HG02870 (cell line): ENCODE measurements around the gene GPC5.

Experiments
- ATAC-seq: cut with Tn5 transposase; IDR thresholded peaks from one replicate; pipeline ENCODE4 v1.9.1; 2021; ENCODE audit warnings: mild to moderate bottlenecking, moderate library complexity; ENCODE audit not compliant: unreplicated experiment

GPC5 gene

DNA sequence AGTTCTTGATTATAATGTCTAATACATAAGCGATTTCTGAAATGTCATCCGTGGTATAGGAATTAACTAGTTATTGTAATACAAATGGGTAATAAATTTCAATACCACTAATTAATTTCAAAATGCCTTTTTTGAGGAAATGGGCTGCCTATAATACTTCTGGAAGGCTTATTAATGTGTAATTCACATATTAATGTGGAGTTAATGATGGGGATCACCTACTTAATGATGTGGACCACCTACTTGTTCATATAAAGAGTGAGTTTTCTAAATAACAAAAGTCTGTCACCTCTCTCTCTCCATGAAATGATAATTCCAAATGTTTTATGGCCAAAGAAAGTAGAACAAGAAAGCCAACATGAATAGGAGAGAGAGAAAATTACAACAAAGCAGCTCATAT lies 914.4 kb downstream of the GPC5 start:
- ATAC-seq: no peak

DNA sequence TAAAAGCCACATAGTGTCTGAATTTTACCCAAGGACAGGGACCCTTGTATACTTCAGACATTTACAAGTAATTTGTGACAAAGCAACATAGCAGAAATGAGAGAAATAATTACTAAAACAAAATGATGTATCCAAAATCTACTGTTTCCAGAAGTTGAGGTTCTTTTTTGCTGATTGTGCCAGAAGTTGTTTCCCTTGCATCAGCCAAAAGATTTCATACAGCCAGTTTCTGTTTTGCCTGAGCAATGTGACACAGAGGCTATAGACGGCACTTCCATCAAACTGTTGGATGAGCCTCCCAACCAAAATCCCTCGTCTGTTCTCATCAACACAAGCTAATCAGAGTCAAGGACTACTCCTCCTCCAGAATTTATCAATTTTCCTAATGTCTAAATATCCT lies 915.0 kb downstream of the GPC5 start:
- ATAC-seq: no peak

DNA sequence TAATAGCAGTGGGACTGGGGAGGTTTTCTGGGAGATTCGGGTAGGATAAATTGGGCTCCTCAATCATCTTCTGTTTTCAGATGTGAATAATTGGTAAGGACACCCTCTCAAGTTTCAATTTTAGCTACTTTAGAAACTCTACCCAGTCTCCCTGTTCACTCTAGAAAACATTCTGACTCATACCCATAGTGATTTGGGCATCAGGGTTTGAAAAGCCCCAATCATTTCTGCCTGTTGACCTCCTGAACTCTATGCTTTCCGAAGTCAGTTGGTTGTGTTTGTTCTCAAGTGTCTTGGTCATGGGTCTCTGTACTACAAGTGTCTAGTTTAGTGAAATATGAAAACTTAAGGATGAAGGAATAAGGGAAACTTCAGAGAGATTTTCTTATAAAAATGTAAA lies 916.8 kb downstream of the GPC5 start:
- ATAC-seq: no peak

DNA sequence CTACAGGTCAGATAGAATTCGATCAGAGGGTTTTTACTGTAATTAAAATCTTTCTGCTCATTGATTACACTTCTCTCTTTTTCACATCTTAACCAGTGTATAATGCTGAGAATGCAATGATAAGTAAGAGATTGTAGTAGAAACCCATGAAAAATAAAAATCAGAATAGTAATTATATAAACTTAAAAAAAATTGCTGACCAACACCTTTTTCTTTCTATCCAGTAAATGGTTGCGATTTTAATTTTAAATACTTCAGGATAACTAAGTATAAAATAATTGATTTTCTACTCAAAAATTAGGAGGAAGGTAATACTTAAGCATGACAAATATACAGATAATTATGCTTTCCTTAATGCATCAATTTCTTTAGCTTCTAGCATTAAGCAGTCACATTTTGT lies 917.6 kb downstream of the GPC5 start:
- no peak for ATAC-seq

DNA sequence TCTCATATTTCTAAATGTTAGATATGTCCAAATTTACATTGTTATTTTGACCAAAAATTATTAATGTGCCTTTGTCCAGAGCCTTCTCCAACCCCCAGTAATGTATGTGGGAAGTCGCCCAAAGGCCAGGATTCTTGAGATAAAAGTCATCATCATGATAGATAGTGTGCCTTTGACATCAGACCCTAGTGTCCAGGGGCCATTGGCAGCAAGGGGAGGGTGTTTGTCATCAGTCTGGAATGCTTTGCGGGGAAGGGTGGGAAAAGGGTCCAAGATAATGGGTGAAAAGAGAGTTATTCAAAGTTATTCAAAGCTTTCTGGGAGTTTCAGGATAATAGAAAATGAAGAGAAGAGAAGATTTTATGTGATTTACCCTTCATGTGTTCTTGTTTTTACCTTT lies 918.6 kb downstream of the GPC5 start:
- ATAC-seq: no peak

DNA sequence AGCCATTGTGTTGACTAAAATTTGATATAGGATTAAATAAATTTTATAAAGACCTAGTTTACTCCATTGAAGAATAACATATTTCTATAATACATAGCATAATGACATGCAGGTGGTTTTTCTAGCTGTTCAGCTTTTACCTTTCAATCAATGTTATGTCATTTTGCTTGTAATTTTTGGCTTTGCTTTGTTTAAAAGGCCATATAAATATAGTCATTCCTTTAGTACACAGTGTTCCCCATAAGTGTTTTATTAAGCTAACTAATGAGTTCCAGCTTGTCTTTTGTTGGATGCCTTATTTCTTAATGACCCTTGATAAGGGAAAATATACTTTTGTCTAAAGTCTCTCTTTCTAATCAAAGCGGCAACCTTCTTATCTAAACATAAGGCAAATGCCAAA lies 921.9 kb downstream of the GPC5 start:
- ATAC-seq: no peak

DNA sequence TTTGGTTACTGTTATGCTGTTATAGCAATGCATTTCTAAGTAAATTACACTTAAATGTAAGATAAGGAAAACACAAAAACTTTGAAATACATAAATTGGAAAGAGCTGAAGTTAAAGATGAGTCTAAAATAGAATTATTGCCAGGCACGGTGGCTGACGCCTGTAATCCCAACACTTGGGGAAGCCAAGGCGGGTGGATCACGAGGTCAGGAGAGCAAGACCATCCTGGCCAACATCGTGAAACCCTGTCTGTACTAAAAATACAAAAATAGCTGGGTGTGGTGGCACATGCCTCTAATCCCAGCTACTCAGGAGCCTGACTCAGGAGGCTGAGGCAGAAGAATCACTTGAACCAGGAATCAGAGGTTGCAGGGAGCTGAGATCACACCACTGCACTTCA lies 922.8 kb downstream of the GPC5 start:
- ATAC-seq: no peak

DNA sequence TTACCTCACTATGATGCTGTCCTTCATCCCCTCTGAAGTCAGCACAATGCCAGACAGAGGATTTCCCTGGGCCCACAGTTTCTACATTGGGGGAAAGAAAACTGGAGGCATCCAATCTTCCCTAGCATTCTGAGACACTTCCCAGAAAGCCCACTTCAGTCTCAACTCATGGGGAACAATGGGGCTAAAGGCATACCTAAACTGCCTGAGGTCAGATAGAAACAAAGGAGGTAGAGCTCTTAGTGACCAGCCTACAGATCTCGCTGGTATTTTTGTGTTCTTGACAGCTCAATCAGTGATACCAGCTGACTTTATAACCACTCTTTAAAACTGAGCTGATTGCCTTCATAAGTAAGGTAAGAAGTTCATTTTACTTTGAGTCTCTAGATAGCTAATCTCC lies 947.2 kb downstream of the GPC5 start:
- no peak for ATAC-seq

DNA sequence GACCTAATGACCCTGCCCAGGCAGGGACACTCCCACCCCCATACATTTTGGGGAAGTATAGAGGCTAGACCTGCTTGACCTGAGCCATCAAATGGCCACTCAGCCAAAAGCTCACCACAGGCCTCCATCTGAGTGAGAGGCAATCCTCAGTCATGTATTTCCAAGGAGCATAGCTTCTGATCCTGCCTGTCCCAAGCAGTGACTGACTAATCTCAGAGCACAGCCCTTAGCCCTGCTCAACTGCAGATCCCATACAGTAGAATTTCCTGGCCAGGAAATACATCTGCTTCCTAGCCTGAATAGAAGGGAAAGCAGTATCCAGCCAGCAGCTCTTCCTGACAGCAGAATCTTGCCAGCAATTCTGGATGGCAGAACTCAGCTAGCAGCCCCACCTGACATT lies 947.6 kb downstream of the GPC5 start:
- no peak for ATAC-seq

DNA sequence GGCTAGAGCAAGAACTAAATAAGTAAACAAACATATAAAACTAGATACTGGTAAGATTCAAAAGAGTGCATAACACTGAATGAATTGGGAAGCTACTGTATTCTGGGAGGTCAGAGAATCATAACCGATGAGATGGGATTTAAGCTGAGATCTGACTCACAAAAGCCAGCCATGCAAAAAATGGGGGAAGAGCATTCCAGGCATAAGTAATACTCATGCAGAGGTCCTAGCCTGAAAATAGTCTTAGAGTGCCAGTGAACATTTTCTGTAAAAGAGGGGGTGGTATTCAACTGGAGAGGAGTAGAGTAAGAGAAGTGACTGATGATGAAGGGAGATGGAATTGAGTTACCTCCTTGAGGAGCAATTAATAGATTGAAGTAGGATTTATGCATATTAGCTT lies 956.2 kb downstream of the GPC5 start:
- ATAC-seq: no peak

DNA sequence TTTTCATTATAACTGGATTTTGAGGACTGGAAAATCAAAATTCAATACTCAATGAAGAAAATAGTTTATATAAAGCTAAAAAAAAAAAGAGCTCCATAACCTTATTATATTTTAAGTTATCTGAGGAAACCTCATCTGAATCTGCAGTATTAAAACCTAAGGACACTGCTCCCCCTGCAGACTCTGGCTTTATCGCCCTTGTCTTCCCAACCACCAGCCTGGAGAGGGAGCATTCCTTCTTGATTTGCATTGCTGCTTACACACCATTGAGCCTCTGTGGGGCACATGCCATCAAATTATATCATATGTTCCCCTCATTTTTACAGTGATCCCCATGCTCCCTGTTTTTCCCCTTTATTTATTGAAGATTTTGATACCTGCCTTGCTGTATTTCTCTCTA lies 956.8 kb downstream of the GPC5 start:
- no peak for ATAC-seq

DNA sequence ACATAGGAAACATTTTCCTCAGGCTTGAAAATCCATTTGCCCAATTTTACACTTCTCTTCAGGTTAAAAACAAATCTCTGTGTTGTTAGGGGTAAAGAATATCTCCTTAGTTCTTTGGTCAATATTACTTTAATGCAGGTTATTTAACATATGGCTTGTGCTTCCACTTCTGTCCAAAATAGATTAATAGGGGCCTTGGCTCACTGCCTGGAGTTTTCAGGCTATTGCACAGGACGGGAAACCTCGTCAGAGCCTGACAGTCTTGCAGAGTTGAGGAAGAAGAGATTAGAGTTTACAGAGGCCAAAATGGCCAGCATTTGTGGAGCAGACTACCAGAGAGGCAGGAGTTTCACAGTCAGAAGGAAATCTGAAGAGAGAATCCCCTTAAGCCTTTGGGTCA lies 964.3 kb downstream of the GPC5 start:
- no peak for ATAC-seq

DNA sequence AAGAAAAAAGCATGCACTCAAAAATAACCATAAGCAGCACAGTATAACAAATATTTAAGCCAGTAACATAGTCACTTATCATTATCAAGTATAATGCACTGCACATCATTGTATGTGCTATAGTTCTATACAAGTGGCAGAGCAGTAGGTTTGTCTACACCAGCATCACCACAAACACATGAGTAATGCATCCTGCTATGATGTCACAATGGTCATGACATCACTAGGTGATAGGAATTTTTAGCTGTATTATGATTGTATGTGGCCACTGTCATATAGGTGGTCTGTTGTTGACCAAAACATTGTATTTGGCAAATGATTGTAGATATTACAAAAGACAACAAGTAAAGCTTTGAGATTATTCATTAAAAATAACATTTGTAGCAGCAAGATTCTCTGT lies 967.5 kb downstream of the GPC5 start:
- ATAC-seq: no peak

DNA sequence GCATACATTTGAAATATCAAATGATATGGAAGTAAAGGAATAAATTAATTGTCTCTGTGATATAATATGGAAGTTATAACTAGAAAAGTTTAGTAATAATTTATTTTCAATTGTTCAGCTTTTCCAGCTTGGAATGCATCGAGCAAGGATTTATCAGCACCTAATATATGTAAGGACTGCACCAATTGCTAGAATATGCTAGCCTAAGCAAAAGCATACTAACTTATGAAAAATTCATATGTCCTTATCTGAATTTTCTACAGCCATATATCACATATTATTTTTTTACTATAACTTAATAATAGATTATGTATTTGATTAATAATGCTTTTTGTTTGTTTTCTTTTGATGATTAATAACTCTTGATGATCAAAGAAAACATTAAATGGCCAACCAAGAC lies 979.0 kb downstream of the GPC5 start:
- ATAC-seq: no peak

DNA sequence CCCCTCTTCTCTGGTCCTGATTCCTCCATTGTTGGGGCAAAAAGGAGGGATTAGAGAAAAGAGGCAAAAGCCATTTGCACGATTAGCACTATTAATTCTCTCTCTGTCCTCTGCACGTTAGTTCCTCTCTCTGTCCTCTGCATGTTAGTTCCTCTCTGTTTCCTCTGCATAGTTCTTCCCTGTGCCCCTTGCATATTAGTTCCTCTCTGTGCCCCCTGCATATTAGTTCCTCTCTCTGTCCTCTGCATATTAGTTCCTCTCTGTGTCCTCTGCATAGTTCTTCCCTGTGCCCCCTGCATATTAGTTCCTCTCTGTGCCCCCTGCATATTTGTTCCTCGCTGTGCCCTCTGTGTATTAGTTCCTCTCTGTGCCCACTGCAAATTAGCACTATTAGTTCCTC lies 981.0 kb downstream of the GPC5 start:
- no peak for ATAC-seq

DNA sequence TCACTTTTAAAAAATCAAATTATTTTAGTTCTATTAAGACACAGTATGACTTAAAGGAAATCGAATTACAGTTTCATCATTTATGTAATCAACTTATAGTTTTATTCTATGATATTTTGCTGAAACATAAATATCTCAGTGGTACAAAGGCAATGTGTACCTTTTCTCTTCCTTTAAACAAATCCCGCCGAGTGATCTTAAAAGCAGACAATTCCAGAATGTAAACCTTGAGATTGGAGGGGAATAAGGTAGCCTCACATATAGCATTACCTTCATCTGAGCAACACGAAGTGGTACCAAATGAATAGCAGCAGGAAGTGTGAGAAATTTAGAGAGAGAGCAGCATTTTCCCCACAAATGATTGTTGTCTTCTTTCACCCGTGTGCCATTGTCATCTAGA lies 986.0 kb downstream of the GPC5 start:
- ATAC-seq: no peak

DNA sequence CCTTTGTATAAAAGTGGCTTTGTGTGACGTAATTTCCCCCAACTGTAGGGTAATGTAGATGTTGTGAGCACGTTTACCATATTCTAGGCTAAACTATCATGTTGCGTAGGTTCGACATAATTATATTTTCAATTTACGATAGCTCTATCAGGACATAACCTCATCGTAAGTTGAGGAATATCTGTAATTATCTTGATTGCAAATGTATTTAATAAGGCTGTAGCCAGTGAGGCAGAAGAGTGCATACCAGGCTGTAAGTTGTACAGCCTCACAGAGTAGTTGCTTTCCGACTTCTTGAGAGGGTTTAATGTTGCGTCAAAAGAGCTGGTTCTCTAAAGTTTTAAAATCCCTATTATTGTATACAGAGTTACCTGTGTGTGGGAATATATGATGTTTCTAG lies 988.8 kb downstream of the GPC5 start:
- no peak for ATAC-seq

DNA sequence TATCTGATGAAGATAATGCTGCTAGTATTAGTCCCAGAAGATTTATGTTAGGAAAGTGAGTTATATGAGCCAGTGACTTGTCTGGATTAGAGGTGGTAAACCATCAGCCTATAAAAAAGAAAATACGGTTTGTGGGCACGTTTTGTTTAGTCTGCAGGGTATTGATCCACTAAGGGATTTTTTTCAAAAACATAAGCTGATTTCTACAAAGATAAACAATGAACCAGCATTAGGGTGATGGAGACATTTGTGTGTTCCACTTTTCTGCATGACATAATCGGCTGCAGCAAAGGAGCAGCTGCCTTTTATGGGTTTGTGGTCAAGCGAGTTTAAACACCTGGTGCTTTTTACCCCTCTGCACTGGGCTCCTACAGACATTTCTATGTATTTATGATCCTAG lies 991.8 kb downstream of the GPC5 start:
- ATAC-seq: no peak

DNA sequence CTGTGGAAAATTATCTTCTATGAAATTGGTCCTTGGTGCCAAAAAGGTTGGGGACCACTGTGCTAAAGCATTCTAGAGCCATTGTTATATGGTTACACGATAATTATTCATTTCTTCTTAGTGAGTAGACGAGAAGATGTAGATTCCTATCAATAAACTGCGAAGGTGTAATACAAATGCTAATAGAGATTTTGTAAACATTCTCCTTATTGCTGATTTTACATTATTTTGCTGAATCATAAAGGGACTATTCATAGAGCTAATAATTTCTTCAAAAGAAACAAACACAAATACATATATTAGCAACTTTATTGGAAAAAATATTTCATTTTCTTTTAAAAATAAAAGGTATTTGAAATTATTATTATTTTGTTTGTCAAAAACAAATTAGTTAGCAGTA lies 1005.2 kb downstream of the GPC5 start:
- no peak for ATAC-seq

DNA sequence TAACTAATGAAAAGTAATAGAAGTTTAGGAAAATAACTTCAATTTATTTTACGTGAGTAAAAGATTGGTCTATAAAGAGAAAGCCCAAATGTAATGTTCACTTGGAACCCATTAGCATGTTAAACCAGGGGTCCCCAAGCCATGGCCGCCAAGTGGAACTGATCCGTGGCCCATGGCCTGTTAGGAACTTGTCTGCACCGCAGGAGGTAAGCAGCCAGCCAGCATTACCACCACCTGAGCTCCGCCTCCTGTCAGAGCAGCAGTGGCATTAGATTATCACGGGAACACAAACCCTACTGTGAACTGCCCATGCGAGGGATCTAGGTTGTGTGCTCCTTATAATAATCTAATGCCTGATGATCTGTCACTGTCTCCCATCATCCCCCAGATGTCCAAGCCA lies 1009.4 kb downstream of the GPC5 start:
- ATAC-seq: no peak

DNA sequence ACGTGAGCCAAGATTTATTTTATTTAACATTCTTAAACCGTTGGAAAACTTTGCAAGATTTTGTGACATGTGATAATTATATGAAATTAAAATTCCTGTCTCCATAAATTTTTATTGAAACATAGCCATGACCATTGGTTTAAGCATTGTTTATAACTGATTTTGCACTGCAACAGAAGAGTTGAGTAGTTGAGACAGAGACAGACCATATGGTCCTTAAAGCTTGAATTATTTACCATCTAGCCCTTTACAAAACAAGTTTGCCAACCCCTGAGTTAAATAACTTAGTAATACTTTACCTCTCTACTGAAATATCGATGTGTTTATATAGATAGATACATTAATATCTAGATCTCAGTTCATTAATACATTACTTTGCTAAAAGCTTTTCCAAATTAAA lies 1014.1 kb downstream of the GPC5 start:
- no peak for ATAC-seq

DNA sequence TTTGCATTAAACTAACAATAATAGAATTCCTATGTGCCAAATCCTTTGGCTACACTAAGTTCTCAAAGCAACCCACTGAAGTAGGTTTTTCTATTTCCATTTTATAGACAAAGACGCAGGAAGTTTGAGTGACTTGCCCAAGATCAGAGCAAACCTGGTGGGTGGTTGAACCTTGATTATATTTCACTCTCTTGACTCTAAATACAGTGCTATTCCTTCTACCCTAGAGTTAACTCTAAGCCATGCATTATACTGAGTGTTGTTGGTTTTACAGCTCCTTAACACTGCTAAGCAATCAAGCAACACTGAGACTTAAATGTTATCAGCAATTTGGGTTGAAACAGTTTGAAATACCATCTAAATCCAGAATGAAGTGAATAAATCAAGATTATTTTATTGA lies 1014.6 kb downstream of the GPC5 start:
- ATAC-seq: no peak

DNA sequence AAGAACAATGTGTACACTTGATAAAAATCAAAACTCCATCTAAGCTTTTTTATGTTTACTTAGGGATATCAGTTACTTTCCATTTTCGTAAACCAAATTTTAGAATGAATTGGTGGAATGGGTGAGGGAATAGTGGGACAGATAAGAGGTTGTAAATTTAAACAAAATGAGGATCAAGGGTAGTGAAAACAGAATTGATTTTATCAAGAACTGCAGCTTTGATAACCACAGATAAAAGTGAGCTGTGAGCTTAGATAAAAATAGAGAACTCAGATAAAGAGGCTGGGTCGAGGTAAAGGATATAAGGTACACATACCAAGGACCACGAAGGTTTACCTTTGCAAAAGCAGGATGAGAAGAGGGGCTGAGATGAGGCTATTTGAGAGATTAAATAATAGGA lies 1015.0 kb downstream of the GPC5 start:
- no peak for ATAC-seq

DNA sequence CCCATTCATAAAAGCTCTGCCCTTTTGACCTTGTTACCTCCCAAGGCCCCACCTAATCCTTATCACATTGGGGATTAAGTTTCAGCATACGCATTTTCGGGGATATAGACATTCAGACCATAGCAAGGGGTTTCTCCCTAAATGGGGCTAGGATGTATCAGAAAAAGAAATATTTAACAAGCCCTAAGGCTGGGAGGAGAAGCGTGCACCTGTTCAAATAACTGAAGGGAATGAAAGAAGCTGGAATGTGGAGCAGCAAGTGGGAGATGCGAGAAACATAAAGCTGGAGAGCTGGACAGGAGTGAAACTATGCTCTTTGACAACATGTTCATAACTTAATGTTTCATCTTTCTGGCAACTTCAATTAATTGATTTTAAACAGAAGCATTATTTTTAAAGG lies 1016.4 kb downstream of the GPC5 start:
- ATAC-seq: no peak
